A673 (cell line): Measurements from ENCODE around the gene MIDN. TPM values are rescaled to one million over a fixed set of nuclear protein-coding genes. Genes with fewer than 3 reads are reported as not detected.

Experiments
- BruUV-seq: library from RNA; stranded (reverse); fragments of 400-500 nt; replicated peaks from 2 replicates; lab custom pipeline; 2021; lab: Mats Ljungman, UMichigan
- CTCF ChIA-PET: fragments of 300-600 bp; sonication (Branson Sonifier 250); formaldehyde crosslinking; loops from one replicate; lab custom pipeline; 2022; ENCODE audit warnings: antibody characterized with exemption; lab: Charles Lee
- POLR2A ChIA-PET: fragments of 300-600 bp; sonication (Branson Sonifier 250); formaldehyde crosslinking; loops from one replicate; lab custom pipeline; 2022; ENCODE audit warnings: antibody characterized with exemption; ENCODE audit not compliant: low non-redundant PET; lab: Charles Lee
- DNase-seq: peaks from one replicate; pipeline ENCODE4 v3.0.0-alpha.2; 2015; ENCODE audit warnings: low spot score
- H3K27ac ChIP-seq: fragments of 200-600 bp; sonication (generic); 2 replicates; pipeline ENCODE4 v1.5.1; 2016; ENCODE audit warnings: mixed run types, low read depth, mild to moderate bottlenecking, mixed read lengths, antibody characterized with exemption, low read length; ENCODE audit not compliant: poor library complexity, severe bottlenecking
- H3K27me3 ChIP-seq: fragments of 200-600 bp; sonication (generic); replicated peaks from 2 replicates; pipeline ENCODE4 v1.6.1; 2017; ENCODE audit warnings: mixed run types, low read depth, mild to moderate bottlenecking, mixed read lengths, antibody characterized with exemption, low read length; ENCODE audit not compliant: insufficient read depth, poor library complexity
- H3K36me3 ChIP-seq: fragments of 200-600 bp; sonication (generic); 2 replicates; pipeline ENCODE4 v1.6.1; 2016; ENCODE audit warnings: mixed run types, mild to moderate bottlenecking, mixed read lengths, antibody characterized with exemption, low read length; ENCODE audit not compliant: insufficient read depth, poor library complexity, severe bottlenecking
- H3K4me1 ChIP-seq: fragments of 200-600 bp; sonication (generic); 2 replicates; pipeline ENCODE4 v1.6.1; 2017; ENCODE audit warnings: mixed run types, mild to moderate bottlenecking, mixed read lengths, antibody characterized with exemption, low read length; ENCODE audit not compliant: insufficient read depth, poor library complexity, severe bottlenecking
- H3K4me3 ChIP-seq: fragments of 200-600 bp; sonication (generic); 2 replicates; pipeline ENCODE4 v1.5.1; 2016; ENCODE audit warnings: low read depth, mixed run types, mild to moderate bottlenecking, mixed read lengths, low read length; ENCODE audit not compliant: poor library complexity, severe bottlenecking
- H3K9me3 ChIP-seq: fragments of 200-600 bp; sonication (generic); 2 replicates; pipeline ENCODE4 v1.6.1; 2016; ENCODE audit warnings: mixed run types, low read depth, mild to moderate bottlenecking, mixed read lengths, antibody characterized with exemption, low read length; ENCODE audit not compliant: poor library complexity, severe bottlenecking
- EZH2 ChIP-seq: fragments of 200-600 bp; sonication (generic); IDR thresholded peaks from 2 replicates; pipeline ENCODE4 v1.6.1; 2017; ENCODE audit warnings: borderline replicate concordance, low read depth, mild to moderate bottlenecking, mixed read lengths, antibody characterized with exemption, low read length; ENCODE audit not compliant: poor library complexity, severe bottlenecking
- intact Hi-C: fragments of 100-400 bp; cut with micrococcal nuclease; formaldehyde crosslinking; loops from one replicate; pipeline ENCODE4 v1.10.0; 2022; ENCODE audit not compliant: unreplicated experiment
- total RNA-seq: library from RNA; stranded (reverse); gene quantifications from 2 replicates; pipeline ENCODE4 v1.2.3, GENCODE V29; 2021
- TF ChIP-seq, protein P1 (sequence below): fragments of 300-800, 200-600 bp; sonication (generic); conservative IDR thresholded peaks from 2 replicates; pipeline ENCODE4 v1.5.1; 2017; ENCODE audit warnings: low read depth, mild to moderate bottlenecking, antibody characterized with exemption, low read length, moderate library complexity, mixed read lengths

MIDN gene
- total RNA-seq, 1 experiment from 2014 or later: 169 TPM

GRCh38 chr19:1258707-1259205 is 10.4 kb downstream of the MIDN start:
- Histone ChIP-seq H3K27ac (peak overlapping the region; percentile 77), H3K9me3 (no peaks in the 10 kb centered on the region), H3K27me3 (no peaks in the 10 kb centered on the region), H3K4me1 (peaks cover 84% of the 10 kb centered on the region), H3K4me3 (peak overlapping the region; percentile 25), H3K36me3 (peaks cover 43% of the 10 kb centered on the region)
- no peak for TF ChIP-seq EZH2
- TF ChIP-seq, protein P1, sequence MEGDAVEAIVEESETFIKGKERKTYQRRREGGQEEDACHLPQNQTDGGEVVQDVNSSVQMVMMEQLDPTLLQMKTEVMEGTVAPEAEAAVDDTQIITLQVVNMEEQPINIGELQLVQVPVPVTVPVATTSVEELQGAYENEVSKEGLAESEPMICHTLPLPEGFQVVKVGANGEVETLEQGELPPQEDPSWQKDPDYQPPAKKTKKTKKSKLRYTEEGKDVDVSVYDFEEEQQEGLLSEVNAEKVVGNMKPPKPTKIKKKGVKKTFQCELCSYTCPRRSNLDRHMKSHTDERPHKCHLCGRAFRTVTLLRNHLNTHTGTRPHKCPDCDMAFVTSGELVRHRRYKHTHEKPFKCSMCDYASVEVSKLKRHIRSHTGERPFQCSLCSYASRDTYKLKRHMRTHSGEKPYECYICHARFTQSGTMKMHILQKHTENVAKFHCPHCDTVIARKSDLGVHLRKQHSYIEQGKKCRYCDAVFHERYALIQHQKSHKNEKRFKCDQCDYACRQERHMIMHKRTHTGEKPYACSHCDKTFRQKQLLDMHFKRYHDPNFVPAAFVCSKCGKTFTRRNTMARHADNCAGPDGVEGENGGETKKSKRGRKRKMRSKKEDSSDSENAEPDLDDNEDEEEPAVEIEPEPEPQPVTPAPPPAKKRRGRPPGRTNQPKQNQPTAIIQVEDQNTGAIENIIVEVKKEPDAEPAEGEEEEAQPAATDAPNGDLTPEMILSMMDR: no peak
- CTCF ChIA-PET: no interaction called here
- no peak for DNase-seq
- POLR2A ChIA-PET: interaction anchor here (0.6 kb wide), 2 partner anchors 10 to 11 kb away, joined by 5 to 8 read pairs; no protein-coding TSS in a partner anchor
- intact Hi-C loops: no loop called here
- no TSS peak for BruUV-seq

DNA sequence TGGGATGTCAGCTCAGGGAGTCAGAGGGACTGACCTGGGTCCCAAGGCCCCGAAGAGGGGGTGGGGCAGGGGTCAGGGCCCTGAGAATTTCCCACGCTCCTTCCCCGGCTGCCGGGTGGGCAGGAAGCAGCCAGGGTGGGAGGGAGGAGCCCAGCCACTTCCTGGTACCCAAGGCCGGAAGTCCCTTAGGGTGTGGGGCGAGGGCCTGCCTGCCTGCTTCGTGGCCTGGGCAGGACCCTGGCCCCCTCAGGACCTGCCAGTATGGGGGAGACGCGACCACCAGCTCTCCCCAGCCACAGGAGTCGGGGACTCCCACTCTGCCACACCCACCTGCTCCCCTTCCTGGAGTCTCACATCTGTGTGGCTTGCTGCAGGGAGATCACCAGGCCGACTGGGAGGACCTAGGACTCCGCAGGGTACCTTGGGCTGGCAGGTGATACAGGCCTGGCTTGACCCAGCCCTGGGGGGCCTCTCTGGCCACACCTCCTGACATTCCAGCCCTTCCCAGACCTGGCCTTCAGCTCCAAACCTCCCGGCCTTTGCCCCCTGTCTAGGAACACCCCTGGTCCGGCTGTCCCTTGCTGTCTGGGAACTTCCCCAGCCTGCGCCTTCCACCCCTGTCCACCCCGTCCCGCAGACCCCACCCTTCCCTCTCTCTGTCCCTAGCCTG is 11.0 kb downstream of the MIDN start:
- no TSS peak for BruUV-seq
- Histone ChIP-seq H3K27me3 (no peaks in the 10 kb centered on the region), H3K36me3 (peaks cover 37% of the 10 kb centered on the region), H3K4me1 (peaks cover 78% of the 10 kb centered on the region), H3K9me3 (no peaks in the 10 kb centered on the region), H3K4me3 (peak overlapping the region; percentile 25), H3K27ac (peak overlapping the region; percentile 77)
- peak; percentile 78 for DNase-seq
- POLR2A ChIA-PET: no interaction called here
- intact Hi-C loops: no loop called here
- CTCF ChIA-PET: no interaction called here
- no peak for TF ChIP-seq EZH2
- TF ChIP-seq, protein P1: no peak

DNA sequence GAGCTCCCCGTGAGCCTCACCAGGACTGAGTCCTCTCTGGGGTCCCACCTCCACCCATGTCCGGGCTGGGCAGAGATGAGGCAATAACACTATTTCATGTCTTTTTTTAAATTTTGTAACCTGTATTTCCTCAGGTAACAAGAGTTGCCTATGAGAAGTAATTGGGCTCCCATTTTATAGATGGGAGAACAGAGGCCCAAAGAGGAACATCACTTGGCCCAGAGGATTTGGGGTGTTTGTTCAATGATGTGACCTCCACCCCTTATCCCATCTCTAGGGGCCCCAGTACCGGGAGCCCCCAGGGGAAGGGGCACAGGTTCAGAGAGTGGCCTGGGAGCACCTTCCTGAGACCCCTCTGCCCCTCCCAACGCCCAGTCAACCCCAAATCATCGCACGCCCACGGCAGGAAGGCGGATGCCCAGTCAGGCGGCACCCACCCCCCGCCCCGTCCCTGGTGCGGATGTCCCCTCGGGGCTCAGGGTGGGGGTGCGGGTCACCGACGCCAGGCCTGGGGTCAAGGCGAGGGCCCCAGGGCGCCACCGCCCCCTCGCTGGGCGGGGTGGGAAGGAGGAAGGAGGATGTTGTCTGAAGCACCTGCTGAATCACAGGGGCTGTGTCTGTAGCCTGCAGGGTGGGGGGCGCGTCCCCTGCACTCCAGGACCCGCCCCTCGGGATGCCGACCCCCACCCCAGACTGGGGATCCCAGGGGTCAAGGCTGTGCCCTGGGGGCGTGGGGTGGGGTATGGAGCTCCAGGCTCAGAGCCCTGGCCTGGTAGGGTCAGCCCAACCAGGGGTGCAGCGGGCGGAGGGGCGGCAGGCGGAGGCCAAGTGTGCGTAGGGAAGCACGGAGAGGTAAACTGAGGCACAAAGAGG is 11.7 kb downstream of the MIDN start:
- no peak for TF ChIP-seq EZH2
- TF ChIP-seq, protein P1: no peak
- intact Hi-C loops: no loop called here
- Histone ChIP-seq H3K4me3 (peak overlapping the region; percentile 82), H3K4me1 (peaks cover 74% of the 10 kb centered on the region), H3K36me3 (peaks cover 29% of the 10 kb centered on the region), H3K27me3 (no peaks in the 10 kb centered on the region), H3K27ac (peak overlapping the region; percentile 77), H3K9me3 (no peaks in the 10 kb centered on the region)
- no peak for DNase-seq
- POLR2A ChIA-PET: interaction anchor here (1.5 kb wide), 1 partner anchor 9 kb away, joined by 3 read pairs; the partner anchor contains the start of gene CIRBP
- no TSS peak for BruUV-seq
- CTCF ChIA-PET: no interaction called here
